ENCODE results near the gene DOC2B.

The DOC2B gene

GRCh38 chr17:144936-145670, 36.3 kb downstream of the DOC2B start:
- H3K4me1 ChIP-seq (ENCODE audit: control insufficient read depth, low read length) = no peaks in the 10 kb centered on the region
- H3K4me2 ChIP-seq (ENCODE audit: low read length) = no peak overlapping the region
- H3K27me3 ChIP-seq (ENCODE audit: control insufficient read depth, low read length) = no peaks in the 10 kb centered on the region
- H3K27ac ChIP-seq (ENCODE audit: low read depth, low read length) = no peak overlapping the region
- no peak overlapping the region for H3K4me3 ChIP-seq (ENCODE audit: low read length)
- H3K79me2 ChIP-seq (ENCODE audit: control insufficient read depth, low read length) = no peaks in the 10 kb centered on the region
- no peaks in the 10 kb centered on the region for H3F3A ChIP-seq (ENCODE audit: control insufficient read depth, insufficient read depth)
- no peaks in the 10 kb centered on the region for H3K9me3 ChIP-seq (ENCODE audit: control insufficient read depth, insufficient read depth, low read length)
- no peaks in the 10 kb centered on the region for H3K36me3 ChIP-seq (ENCODE audit: control insufficient read depth, low read length)
- TF ChIP-seq, protein P1, sequence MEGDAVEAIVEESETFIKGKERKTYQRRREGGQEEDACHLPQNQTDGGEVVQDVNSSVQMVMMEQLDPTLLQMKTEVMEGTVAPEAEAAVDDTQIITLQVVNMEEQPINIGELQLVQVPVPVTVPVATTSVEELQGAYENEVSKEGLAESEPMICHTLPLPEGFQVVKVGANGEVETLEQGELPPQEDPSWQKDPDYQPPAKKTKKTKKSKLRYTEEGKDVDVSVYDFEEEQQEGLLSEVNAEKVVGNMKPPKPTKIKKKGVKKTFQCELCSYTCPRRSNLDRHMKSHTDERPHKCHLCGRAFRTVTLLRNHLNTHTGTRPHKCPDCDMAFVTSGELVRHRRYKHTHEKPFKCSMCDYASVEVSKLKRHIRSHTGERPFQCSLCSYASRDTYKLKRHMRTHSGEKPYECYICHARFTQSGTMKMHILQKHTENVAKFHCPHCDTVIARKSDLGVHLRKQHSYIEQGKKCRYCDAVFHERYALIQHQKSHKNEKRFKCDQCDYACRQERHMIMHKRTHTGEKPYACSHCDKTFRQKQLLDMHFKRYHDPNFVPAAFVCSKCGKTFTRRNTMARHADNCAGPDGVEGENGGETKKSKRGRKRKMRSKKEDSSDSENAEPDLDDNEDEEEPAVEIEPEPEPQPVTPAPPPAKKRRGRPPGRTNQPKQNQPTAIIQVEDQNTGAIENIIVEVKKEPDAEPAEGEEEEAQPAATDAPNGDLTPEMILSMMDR (IDR thresholded peaks at IDR 0.05; ENCODE audit: low read depth, low read length, poor library complexity, severe bottlenecking) = no peak
- no peak for TF ChIP-seq EZH2phosphoT487 (IDR thresholded peaks at IDR 0.05; ENCODE audit: borderline replicate concordance, low read length)
- no peaks in the 10 kb centered on the region for H3K9me2 ChIP-seq (replicated peaks; ENCODE audit: control insufficient read depth, low read length)
- no peaks in the 10 kb centered on the region for H4K20me1 ChIP-seq (ENCODE audit: control insufficient read depth, insufficient read depth, low read depth, low read length)

GRCh38 chr17:143785-144281, 37.6 kb downstream of the DOC2B start:
- Histone ChIP-seq H3K9me3 (ENCODE audit: control insufficient read depth, insufficient read depth, low read length) (no peaks in the 10 kb centered on the region), H3K79me2 (ENCODE audit: control insufficient read depth, low read length) (no peaks in the 10 kb centered on the region), H3K27ac (ENCODE audit: low read depth, low read length) (no peak overlapping the region), H3K27me3 (ENCODE audit: control insufficient read depth, low read length) (no peaks in the 10 kb centered on the region), H3K4me2 (ENCODE audit: low read length) (no peak overlapping the region), H3K4me1 (ENCODE audit: control insufficient read depth, low read length) (no peaks in the 10 kb centered on the region), H4K20me1 (ENCODE audit: control insufficient read depth, insufficient read depth, low read depth, low read length) (no peaks in the 10 kb centered on the region), H3F3A (ENCODE audit: control insufficient read depth, insufficient read depth) (no peaks in the 10 kb centered on the region), H3K4me3 (ENCODE audit: low read length) (no peak overlapping the region), H3K9me2 (replicated peaks; ENCODE audit: control insufficient read depth, low read length) (no peaks in the 10 kb centered on the region), H3K36me3 (ENCODE audit: control insufficient read depth, low read length) (no peaks in the 10 kb centered on the region)
- TF ChIP-seq, protein P1 (IDR thresholded peaks at IDR 0.05; ENCODE audit: low read depth, low read length, poor library complexity, severe bottlenecking) = peak; percentile 79
- TF ChIP-seq EZH2phosphoT487 (IDR thresholded peaks at IDR 0.05; ENCODE audit: borderline replicate concordance, low read length) = no peak

GRCh38 chr17:142876-143784, 38.3 kb downstream of the DOC2B start:
- no peaks in the 10 kb centered on the region for H4K20me1 ChIP-seq (ENCODE audit: control insufficient read depth, insufficient read depth, low read depth, low read length)

More at GRCh38 chr17:142876-143784, 38.3 kb downstream of the DOC2B start:
- H3K9me3 ChIP-seq (ENCODE audit: control insufficient read depth, insufficient read depth, low read length) = no peaks in the 10 kb centered on the region
- H3K79me2 ChIP-seq (ENCODE audit: control insufficient read depth, low read length) = no peaks in the 10 kb centered on the region
- no peaks in the 10 kb centered on the region for H3K9me2 ChIP-seq (replicated peaks; ENCODE audit: control insufficient read depth, low read length)
- H3K36me3 ChIP-seq (ENCODE audit: control insufficient read depth, low read length) = no peaks in the 10 kb centered on the region
- TF ChIP-seq EZH2phosphoT487 (IDR thresholded peaks at IDR 0.05; ENCODE audit: borderline replicate concordance, low read length) = no peak
- TF ChIP-seq, protein P1 (IDR thresholded peaks at IDR 0.05; ENCODE audit: low read depth, low read length, poor library complexity, severe bottlenecking) = no peak
- H3K27me3 ChIP-seq (ENCODE audit: control insufficient read depth, low read length) = no peaks in the 10 kb centered on the region
- no peaks in the 10 kb centered on the region for H3F3A ChIP-seq (ENCODE audit: control insufficient read depth, insufficient read depth)
- H3K4me3 ChIP-seq (ENCODE audit: low read length) = no peak overlapping the region
- no peaks in the 10 kb centered on the region for H3K4me1 ChIP-seq (ENCODE audit: control insufficient read depth, low read length)
- no peak overlapping the region for H3K27ac ChIP-seq (ENCODE audit: low read depth, low read length)
- H3K4me2 ChIP-seq (ENCODE audit: low read length) = no peak overlapping the region

Measured in DOHH2 (cell line).